ENCODE measurements around the gene ENGASE.

ENGASE gene

DNA sequence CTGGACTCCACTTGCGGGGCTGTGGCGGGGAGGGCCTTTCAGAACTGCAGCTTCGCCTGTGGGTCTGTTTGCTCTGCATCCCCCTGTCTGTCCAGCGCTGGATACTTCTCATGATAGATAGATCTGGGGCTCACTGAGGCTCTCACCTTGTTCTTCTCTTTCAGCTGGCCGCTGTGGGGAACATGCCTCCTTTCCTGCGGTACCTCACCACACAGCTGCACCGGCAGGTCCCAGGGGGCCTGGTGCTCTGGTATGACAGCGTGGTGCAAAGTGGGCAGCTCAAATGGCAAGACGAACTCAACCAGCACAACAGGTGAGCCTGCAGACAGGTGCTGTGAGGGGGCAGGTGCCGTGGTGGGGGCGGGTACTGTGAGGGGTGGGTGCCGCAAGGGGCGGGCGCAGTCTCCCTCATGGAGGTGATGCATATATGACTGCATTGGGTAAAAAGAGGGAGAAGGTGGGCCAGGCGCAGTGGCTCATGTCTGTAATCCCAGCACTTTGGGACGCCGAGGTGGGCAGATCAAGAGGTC, 6.2 kb downstream of the ENGASE start:
- TF ChIP-seq NFIC (IDR thresholded peaks at IDR 0.05) (no peak), CEBPB (IDR thresholded peaks at IDR 0.05) (no peak), TAF1 (IDR thresholded peaks at IDR 0.05; ENCODE audit: low read depth) (no peak), CREB1 (IDR thresholded peaks at IDR 0.05; ENCODE audit: low read depth) (no peak), YY1 (IDR thresholded peaks at IDR 0.05; ENCODE audit: low read depth) (no peak), EGR1 (IDR thresholded peaks at IDR 0.05) (no peak)
- TF ChIP-seq, protein P1, sequence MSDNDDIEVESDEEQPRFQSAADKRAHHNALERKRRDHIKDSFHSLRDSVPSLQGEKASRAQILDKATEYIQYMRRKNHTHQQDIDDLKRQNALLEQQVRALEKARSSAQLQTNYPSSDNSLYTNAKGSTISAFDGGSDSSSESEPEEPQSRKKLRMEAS (IDR thresholded peaks at IDR 0.05) = no peak

DNA sequence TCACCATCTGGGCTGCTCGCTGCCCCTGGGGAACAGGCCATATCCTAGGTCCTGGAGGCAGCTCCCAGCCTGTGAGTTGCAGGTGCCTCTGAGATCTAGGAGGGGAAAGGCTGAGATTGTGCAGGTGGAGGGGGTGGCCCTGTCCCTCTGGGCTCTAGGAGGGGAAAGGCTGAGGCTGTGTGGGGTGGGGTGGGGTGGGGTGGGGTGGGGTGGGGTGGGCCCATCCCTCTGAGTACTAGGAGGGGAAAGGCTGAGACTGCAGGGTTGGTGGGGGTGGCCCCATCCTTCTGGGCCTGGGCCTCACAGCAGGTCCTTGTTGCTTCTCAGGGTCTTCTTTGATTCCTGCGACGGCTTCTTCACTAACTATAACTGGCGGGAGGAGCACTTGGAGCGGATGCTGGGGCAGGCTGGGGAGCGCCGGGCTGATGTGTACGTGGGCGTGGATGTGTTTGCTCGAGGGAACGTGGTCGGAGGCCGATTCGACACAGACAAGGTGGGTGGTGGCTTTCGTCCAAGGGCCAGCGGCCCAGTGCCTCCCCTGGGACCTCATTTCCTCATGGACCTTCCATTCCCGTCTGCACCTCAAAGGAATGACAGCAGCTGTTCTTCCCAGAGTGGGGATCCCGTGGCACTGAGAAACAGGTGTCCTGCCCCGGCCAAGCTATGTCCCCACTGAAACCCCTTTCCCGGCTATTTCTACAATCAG, 7.1 kb downstream of the ENGASE start:
- no peak for TF ChIP-seq FOXM1 (IDR thresholded peaks at IDR 0.05; ENCODE audit: borderline replicate concordance, low read depth)
- TF ChIP-seq CEBPB (IDR thresholded peaks at IDR 0.05) = no peak
- TF ChIP-seq, protein P2, sequence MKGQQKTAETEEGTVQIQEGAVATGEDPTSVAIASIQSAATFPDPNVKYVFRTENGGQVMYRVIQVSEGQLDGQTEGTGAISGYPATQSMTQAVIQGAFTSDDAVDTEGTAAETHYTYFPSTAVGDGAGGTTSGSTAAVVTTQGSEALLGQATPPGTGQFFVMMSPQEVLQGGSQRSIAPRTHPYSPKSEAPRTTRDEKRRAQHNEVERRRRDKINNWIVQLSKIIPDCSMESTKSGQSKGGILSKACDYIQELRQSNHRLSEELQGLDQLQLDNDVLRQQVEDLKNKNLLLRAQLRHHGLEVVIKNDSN (IDR thresholded peaks at IDR 0.05) = no peak
- TF ChIP-seq TAF1 (IDR thresholded peaks at IDR 0.05; ENCODE audit: low read depth) = no peak
- TF ChIP-seq EGR1 (IDR thresholded peaks at IDR 0.05) = no peak
- no peak for TF ChIP-seq YY1 (IDR thresholded peaks at IDR 0.05; ENCODE audit: low read depth)
- no peak for TF ChIP-seq RAD21 (IDR thresholded peaks at IDR 0.05; ENCODE audit: low read depth)
- no peak for TF ChIP-seq TEAD4 (IDR thresholded peaks at IDR 0.05)
- TF ChIP-seq ZBTB7A (IDR thresholded peaks at IDR 0.05; ENCODE audit: low read depth) = no peak
- TF ChIP-seq, protein P3, sequence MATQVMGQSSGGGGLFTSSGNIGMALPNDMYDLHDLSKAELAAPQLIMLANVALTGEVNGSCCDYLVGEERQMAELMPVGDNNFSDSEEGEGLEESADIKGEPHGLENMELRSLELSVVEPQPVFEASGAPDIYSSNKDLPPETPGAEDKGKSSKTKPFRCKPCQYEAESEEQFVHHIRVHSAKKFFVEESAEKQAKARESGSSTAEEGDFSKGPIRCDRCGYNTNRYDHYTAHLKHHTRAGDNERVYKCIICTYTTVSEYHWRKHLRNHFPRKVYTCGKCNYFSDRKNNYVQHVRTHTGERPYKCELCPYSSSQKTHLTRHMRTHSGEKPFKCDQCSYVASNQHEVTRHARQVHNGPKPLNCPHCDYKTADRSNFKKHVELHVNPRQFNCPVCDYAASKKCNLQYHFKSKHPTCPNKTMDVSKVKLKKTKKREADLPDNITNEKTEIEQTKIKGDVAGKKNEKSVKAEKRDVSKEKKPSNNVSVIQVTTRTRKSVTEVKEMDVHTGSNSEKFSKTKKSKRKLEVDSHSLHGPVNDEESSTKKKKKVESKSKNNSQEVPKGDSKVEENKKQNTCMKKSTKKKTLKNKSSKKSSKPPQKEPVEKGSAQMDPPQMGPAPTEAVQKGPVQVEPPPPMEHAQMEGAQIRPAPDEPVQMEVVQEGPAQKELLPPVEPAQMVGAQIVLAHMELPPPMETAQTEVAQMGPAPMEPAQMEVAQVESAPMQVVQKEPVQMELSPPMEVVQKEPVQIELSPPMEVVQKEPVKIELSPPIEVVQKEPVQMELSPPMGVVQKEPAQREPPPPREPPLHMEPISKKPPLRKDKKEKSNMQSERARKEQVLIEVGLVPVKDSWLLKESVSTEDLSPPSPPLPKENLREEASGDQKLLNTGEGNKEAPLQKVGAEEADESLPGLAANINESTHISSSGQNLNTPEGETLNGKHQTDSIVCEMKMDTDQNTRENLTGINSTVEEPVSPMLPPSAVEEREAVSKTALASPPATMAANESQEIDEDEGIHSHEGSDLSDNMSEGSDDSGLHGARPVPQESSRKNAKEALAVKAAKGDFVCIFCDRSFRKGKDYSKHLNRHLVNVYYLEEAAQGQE (IDR thresholded peaks at IDR 0.05; ENCODE audit: low read depth) = no peak
- TF ChIP-seq TCF12 (IDR thresholded peaks at IDR 0.05; ENCODE audit: low read depth) = no peak
- TF ChIP-seq, protein P1 (IDR thresholded peaks at IDR 0.05) = no peak
- no peak for TF ChIP-seq NFIC (IDR thresholded peaks at IDR 0.05)
- TF ChIP-seq CREB1 (IDR thresholded peaks at IDR 0.05; ENCODE audit: low read depth) = no peak
- TF ChIP-seq EP300 (IDR thresholded peaks at IDR 0.05; ENCODE audit: borderline replicate concordance) = no peak

DNA sequence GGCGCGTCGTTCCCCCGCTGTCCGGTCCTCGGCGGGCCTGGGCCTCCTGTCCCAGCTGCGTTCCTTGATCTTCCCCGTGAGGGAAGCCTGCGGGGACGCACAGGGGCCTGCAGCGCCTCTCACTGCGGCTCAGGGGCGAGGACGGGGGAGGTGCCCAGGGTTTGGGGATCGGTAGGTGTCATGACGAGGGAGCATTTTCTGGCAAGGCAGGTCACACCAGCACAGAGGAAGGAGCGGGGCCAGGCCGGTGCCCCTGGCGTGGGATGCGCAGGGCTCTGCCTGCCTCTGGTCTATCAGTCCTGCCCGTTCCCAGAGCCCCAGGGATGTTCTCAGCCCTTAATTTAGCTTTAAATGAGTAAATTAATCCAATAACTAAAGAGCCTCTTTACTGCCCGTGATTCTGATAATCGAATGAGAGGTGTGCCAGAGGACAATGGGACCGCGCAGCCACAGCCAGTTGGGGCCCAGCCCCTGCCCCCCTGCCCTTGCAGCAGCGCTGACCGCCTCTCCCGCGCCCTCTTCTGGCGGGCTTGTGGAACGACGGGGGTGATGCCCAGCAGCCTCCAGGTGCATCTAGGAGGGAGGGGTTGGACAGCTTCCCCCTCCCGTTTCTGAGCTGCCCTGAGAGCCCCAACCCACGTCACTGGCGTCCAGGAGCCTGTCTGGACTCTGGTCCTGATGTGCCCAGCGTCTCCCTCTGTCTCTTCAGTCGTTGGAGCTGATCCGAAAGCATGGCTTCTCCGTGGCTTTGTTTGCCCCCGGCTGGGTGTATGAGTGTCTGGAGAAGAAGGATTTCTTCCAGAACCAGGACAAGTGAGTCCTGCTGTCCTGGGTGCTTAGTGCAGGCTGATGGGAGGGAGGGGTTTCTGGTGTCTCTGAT, 7.9 kb downstream of the ENGASE start:
- TF ChIP-seq ZBTB7A (IDR thresholded peaks at IDR 0.05; ENCODE audit: low read depth) = peak; percentile 63; the same call in 1 of the 2 replicates
- no peak for TF ChIP-seq CEBPB (IDR thresholded peaks at IDR 0.05)
- TF ChIP-seq TCF12 (IDR thresholded peaks at IDR 0.05; ENCODE audit: low read depth) = no peak
- TF ChIP-seq RAD21 (IDR thresholded peaks at IDR 0.05; ENCODE audit: low read depth) = peak; percentile 61
- TF ChIP-seq, protein P3 (IDR thresholded peaks at IDR 0.05; ENCODE audit: low read depth) = no peak

DNA sequence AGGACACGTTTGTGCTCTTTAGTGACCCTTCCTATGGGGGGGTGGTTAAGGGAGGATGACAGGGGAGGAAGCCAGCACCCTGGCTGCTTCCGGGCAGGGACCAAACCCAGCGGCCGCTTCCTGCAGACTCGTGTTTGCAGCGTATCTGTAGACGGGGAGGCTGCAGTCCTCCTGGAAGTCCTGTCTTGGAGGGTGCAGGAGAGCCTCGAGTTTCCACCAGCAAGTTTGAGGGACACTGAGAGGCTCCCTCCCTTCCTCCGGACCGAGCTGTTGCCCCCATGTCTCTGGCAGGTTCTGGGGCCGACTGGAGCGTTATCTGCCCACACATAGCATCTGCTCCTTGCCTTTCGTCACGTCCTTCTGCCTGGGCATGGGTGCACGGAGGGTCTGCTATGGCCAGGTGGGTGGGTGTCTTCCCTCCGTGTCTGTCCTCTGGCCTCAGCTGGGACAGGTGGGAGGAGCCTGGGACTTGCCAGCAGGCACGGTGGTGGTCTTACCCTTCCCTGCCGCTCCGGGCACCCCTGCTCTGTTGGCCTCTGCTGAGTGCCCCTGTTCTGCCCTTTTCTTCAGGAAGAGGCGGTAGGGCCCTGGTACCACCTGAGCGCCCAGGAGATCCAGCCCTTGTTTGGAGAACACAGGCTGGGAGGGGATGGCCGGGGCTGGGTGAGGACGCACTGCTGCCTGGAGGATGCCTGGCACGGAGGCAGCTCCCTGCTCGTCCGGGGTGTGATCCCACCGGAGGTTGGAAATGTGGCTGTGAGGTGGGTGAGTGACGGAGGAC, 8.8 kb downstream of the ENGASE start:
- TF ChIP-seq, protein P3 (IDR thresholded peaks at IDR 0.05; ENCODE audit: low read depth) = no peak
- TF ChIP-seq EP300 (IDR thresholded peaks at IDR 0.05; ENCODE audit: borderline replicate concordance) (no peak), ZBTB7A (IDR thresholded peaks at IDR 0.05; ENCODE audit: low read depth) (no peak), CREB1 (IDR thresholded peaks at IDR 0.05; ENCODE audit: low read depth) (no peak), YY1 (IDR thresholded peaks at IDR 0.05; ENCODE audit: low read depth) (no peak), EGR1 (IDR thresholded peaks at IDR 0.05) (no peak), RAD21 (IDR thresholded peaks at IDR 0.05; ENCODE audit: low read depth) (no peak), CEBPB (IDR thresholded peaks at IDR 0.05) (no peak), TAF1 (IDR thresholded peaks at IDR 0.05; ENCODE audit: low read depth) (no peak), NFIC (IDR thresholded peaks at IDR 0.05) (no peak), TEAD4 (IDR thresholded peaks at IDR 0.05) (no peak), TCF12 (IDR thresholded peaks at IDR 0.05; ENCODE audit: low read depth) (no peak)
- TF ChIP-seq, protein P1 (IDR thresholded peaks at IDR 0.05) = no peak
- TF ChIP-seq, protein P2 (IDR thresholded peaks at IDR 0.05) = no peak
